Neural progenitor cell (in vitro differentiated cells): ENCODE results near the gene FBLN1. TPM values are rescaled to one million over a fixed set of nuclear protein-coding genes. Genes with fewer than 3 reads are reported as not detected.
"Not testable (repeated sequence)": the region's sequence is repeated elsewhere in the genome, so short reads cannot be mapped to it uniquely, and the experiment has no call there.

ENCODE experiments used
- DNase-seq: peaks from one replicate; pipeline ENCODE4 v3.0.0-alpha.2; 2016; ENCODE audit warnings: low spot score
- H2AFZ ChIP-seq: fragments of 200-600 bp; sonication (generic); replicated peaks from 2 replicates; pipeline ENCODE4 v1.6.1; 2016; ENCODE audit warnings: antibody characterized with exemption
- H3F3A ChIP-seq: fragments of 200-600 bp; sonication (generic); 2 replicates; pipeline ENCODE4 v1.6.1; 2016; ENCODE audit warnings: antibody characterized with exemption, low read depth
- H3K27ac ChIP-seq: fragments of 200-600 bp; sonication (generic); 2 replicates; pipeline ENCODE4 v1.5.1; 2016; ENCODE audit warnings: mild to moderate bottlenecking
- H3K27me3 ChIP-seq: fragments of 200-600 bp; sonication (generic); 2 replicates; pipeline ENCODE4 v1.6.1; 2016; ENCODE audit warnings: mild to moderate bottlenecking, moderate library complexity
- H3K36me3 ChIP-seq: fragments of 200-600 bp; sonication (generic); 2 replicates; pipeline ENCODE4 v1.5.1; 2016
- H3K4me1 ChIP-seq: fragments of 200-600 bp; sonication (generic); 2 replicates; pipeline ENCODE4 v1.6.1; 2016; ENCODE audit warnings: mixed run types
- H3K4me2 ChIP-seq: fragments of 200-600 bp; sonication (generic); 2 replicates; pipeline ENCODE4 v1.6.1; 2016
- H3K4me3 ChIP-seq: fragments of 200-600 bp; sonication (generic); 2 replicates; pipeline ENCODE4 v1.5.1; 2016
- H3K79me2 ChIP-seq: fragments of 200-600 bp; sonication (generic); 2 replicates; pipeline ENCODE4 v1.6.1; 2016; ENCODE audit warnings: low read depth
- H3K9ac ChIP-seq: fragments of 200-600 bp; sonication (generic); 2 replicates; pipeline ENCODE4 v1.6.1; 2016
- H3K9me3 ChIP-seq: fragments of 200-600 bp; sonication (generic); 2 replicates; pipeline ENCODE4 v1.5.1; 2016; ENCODE audit warnings: low read depth
- H4K20me1 ChIP-seq: fragments of 200-600 bp; sonication (generic); 2 replicates; pipeline ENCODE4 v1.6.1; 2016; ENCODE audit warnings: low read depth
- H3K27ac Mint-ChIP-seq: 3 replicates; pipeline ENCODE4 v1.8.0; 2021; ENCODE audit warnings: mixed read lengths
- H3K27me3 Mint-ChIP-seq: 2 replicates; pipeline ENCODE4 v1.8.0; 2022; ENCODE audit warnings: low read depth, mild to moderate bottlenecking, inconsistent platforms, moderate library complexity, mixed read lengths; ENCODE audit not compliant: insufficient read depth
- H3K36me3 Mint-ChIP-seq: 3 replicates; pipeline ENCODE4 v1.8.0; 2021; ENCODE audit warnings: mixed read lengths
- H3K4me1 Mint-ChIP-seq: 3 replicates; pipeline ENCODE4 v1.8.0; 2021; ENCODE audit warnings: mixed read lengths
- H3K4me3 Mint-ChIP-seq: 3 replicates; pipeline ENCODE4 v1.8.0; 2021; ENCODE audit warnings: mild to moderate bottlenecking, moderate library complexity, mixed read lengths
- H3K9me3 Mint-ChIP-seq: 3 replicates; pipeline ENCODE4 v1.8.0; 2020; ENCODE audit warnings: mixed read lengths
- EZH2 ChIP-seq: fragments of 200-600 bp; sonication (generic); IDR thresholded peaks from 2 replicates; pipeline ENCODE4 v1.6.1; 2017; ENCODE audit warnings: antibody characterized with exemption, mild to moderate bottlenecking, moderate library complexity
- EZH2phosphoT487 ChIP-seq: fragments of 200-600 bp; sonication (generic); IDR thresholded peaks from 2 replicates; pipeline ENCODE4 v1.6.1; 2017; ENCODE audit warnings: antibody characterized with exemption
- total RNA-seq: library from RNA; depleted of rRNA; stranded (reverse); fragments of >200 nt; gene quantifications from 2 replicates; pipeline ENCODE4 v1.2.3, GENCODE V29; 2015; ENCODE audit warnings: low replicate concordance
- TF ChIP-seq, protein P1 (sequence below): fragments of 200-600 bp; sonication (generic); IDR thresholded peaks from 2 replicates; pipeline ENCODE4 v1.5.1; 2017; ENCODE audit warnings: antibody characterized with exemption, mild to moderate bottlenecking

Gene FBLN1
- total RNA-seq, 1 donor from 2014 or later = 84.3 TPM

DNA sequence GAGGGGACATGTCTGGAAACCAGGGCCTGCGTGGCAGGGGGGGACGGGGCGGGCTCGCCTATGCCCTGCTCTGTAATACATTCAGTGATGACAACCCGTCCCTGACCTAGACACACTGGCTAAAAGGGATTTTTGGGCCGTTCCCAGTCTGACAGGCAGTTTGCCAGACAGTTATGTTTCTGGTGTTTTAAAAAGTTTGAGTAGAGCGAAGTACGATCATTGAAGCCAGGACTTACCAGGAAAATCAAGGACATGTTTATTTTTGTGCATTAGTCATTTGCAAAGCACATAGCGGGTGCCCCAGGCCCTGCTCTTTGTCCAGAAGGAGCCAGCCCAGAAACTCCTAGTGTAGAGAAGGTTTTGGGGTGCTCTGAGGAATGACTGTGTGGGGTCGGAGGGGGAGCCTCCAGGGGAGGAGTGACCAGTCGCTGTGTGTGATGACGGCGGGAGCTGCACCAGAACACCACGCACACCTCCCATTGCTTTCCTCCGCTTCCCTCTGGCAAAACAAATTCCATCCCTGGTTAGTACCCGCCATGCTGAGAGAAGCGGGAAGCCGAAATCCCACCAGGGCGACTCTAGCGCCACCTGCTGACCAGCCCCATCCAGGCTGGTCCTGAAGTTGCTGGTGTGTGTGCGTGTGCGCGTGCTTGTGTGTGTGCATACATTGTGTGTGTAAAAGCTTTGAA lies 50.8 kb downstream of the FBLN1 start:
- H3K27ac Mint-ChIP-seq = peak overlapping the region; percentile 3
- H3K9ac ChIP-seq = no peak overlapping the region
- no peaks in the 10 kb centered on the region for H4K20me1 ChIP-seq
- no peaks in the 10 kb centered on the region for H3K9me3 ChIP-seq
- H3K27me3 ChIP-seq = no peaks in the 10 kb centered on the region
- TF ChIP-seq EZH2 (no peak), EZH2phosphoT487 (no peak)
- TF ChIP-seq, protein P1, sequence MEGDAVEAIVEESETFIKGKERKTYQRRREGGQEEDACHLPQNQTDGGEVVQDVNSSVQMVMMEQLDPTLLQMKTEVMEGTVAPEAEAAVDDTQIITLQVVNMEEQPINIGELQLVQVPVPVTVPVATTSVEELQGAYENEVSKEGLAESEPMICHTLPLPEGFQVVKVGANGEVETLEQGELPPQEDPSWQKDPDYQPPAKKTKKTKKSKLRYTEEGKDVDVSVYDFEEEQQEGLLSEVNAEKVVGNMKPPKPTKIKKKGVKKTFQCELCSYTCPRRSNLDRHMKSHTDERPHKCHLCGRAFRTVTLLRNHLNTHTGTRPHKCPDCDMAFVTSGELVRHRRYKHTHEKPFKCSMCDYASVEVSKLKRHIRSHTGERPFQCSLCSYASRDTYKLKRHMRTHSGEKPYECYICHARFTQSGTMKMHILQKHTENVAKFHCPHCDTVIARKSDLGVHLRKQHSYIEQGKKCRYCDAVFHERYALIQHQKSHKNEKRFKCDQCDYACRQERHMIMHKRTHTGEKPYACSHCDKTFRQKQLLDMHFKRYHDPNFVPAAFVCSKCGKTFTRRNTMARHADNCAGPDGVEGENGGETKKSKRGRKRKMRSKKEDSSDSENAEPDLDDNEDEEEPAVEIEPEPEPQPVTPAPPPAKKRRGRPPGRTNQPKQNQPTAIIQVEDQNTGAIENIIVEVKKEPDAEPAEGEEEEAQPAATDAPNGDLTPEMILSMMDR = peak; percentile 98
- no peak overlapping the region for H3K4me3 Mint-ChIP-seq
- peaks cover 10% of the 10 kb centered on the region for H3K4me1 ChIP-seq
- H3K36me3 ChIP-seq = no peaks in the 10 kb centered on the region
- peaks cover 33% of the 10 kb centered on the region for H3K36me3 Mint-ChIP-seq
- H3K4me3 ChIP-seq = no peak overlapping the region
- H3K4me2 ChIP-seq = no peak overlapping the region
- peaks cover 35% of the 10 kb centered on the region for H3K4me1 Mint-ChIP-seq
- peaks cover 6% of the 10 kb centered on the region for H3K9me3 Mint-ChIP-seq
- H2AFZ ChIP-seq = no peak overlapping the region
- H3K27ac ChIP-seq = no peak overlapping the region
- H3K79me2 ChIP-seq = no peaks in the 10 kb centered on the region
- peaks cover 13% of the 10 kb centered on the region for H3K27me3 Mint-ChIP-seq
- peaks cover 18% of the 10 kb centered on the region for H3F3A ChIP-seq
- peak; percentile 90 for DNase-seq

DNA sequence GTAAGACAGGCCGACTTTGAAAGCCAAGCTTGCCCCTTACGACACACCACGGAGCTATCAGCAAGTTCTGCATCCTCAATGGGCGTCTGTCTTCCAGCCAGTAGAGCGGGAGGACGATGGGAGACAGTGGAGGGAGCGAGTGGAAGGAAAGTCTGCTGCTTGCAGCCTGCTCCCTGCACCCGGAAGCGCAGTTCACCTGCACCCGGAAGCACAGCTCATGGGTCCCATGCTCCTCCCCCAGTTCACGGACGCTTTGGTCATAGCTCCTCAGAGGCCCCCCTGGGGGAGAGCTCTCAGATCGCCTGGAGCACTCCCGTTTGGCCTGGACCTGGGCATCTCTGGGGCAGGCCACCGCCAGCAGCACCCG lies 51.3 kb downstream of the FBLN1 start:
- no peak for DNase-seq
- no peak for TF ChIP-seq EZH2phosphoT487
- TF ChIP-seq, protein P1 = no peak
- TF ChIP-seq EZH2 = no peak
- Histone ChIP-seq H3K4me2 (no peak overlapping the region), H3F3A (peaks cover 18% of the 10 kb centered on the region), H4K20me1 (no peaks in the 10 kb centered on the region), H3K79me2 (no peaks in the 10 kb centered on the region), H3K27me3 (no peaks in the 10 kb centered on the region), H3K36me3 (no peaks in the 10 kb centered on the region), H3K4me3 (no peak overlapping the region), H2AFZ (no peak overlapping the region), H3K9ac (no peak overlapping the region), H3K9me3 (no peaks in the 10 kb centered on the region), H3K27ac (no peak overlapping the region), H3K4me1 (peaks cover 10% of the 10 kb centered on the region)
- peak overlapping the region; percentile 3 for H3K27ac Mint-ChIP-seq
- H3K4me3 Mint-ChIP-seq = no peak overlapping the region
- peaks cover 13% of the 10 kb centered on the region for H3K27me3 Mint-ChIP-seq
- peaks cover 35% of the 10 kb centered on the region for H3K4me1 Mint-ChIP-seq
- H3K9me3 Mint-ChIP-seq = peaks cover 10% of the 10 kb centered on the region
- peaks cover 39% of the 10 kb centered on the region for H3K36me3 Mint-ChIP-seq

DNA sequence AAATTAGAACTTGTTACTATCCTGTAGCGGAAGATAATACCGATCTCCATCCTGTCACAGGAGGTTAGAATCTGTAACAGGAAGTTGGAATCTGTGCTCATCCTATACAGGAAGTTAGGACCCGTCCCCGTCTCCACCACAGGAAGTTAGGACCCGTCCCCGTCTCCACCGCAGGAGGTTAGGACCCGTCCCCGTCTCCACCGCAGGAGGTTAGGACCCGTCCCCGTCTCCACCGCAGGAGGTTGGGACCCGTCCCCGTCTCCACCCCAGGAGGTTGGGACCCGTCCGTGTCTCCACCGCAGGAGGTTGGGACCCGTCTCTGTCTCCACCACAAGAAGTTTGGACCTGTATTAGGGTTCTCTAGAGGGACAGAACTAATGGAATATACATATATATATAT lies 52.2 kb downstream of the FBLN1 start:
- H3K9me3 ChIP-seq = no peaks in the 10 kb centered on the region
- peaks cover 13% of the 10 kb centered on the region for H3K27me3 Mint-ChIP-seq
- no peak overlapping the region for H2AFZ ChIP-seq
- no peak overlapping the region for H3K27ac Mint-ChIP-seq
- H3K4me2 ChIP-seq = no peak overlapping the region
- peaks cover 44% of the 10 kb centered on the region for H3K36me3 Mint-ChIP-seq
- H3K9ac ChIP-seq = no peak overlapping the region
- no peaks in the 10 kb centered on the region for H4K20me1 ChIP-seq
- peaks cover 18% of the 10 kb centered on the region for H3F3A ChIP-seq
- DNase-seq = no peak
- H3K27ac ChIP-seq = no peak overlapping the region
- H3K79me2 ChIP-seq = no peaks in the 10 kb centered on the region
- no peak overlapping the region for H3K4me3 ChIP-seq
- H3K36me3 ChIP-seq = no peaks in the 10 kb centered on the region
- H3K9me3 Mint-ChIP-seq = peaks cover 16% of the 10 kb centered on the region
- TF ChIP-seq EZH2phosphoT487 (no peak), EZH2 (no peak)
- TF ChIP-seq, protein P1 = no peak
- H3K4me3 Mint-ChIP-seq = no peak overlapping the region
- no peaks in the 10 kb centered on the region for H3K27me3 ChIP-seq
- H3K4me1 ChIP-seq = peaks cover 10% of the 10 kb centered on the region
- H3K4me1 Mint-ChIP-seq = peaks cover 35% of the 10 kb centered on the region

DNA sequence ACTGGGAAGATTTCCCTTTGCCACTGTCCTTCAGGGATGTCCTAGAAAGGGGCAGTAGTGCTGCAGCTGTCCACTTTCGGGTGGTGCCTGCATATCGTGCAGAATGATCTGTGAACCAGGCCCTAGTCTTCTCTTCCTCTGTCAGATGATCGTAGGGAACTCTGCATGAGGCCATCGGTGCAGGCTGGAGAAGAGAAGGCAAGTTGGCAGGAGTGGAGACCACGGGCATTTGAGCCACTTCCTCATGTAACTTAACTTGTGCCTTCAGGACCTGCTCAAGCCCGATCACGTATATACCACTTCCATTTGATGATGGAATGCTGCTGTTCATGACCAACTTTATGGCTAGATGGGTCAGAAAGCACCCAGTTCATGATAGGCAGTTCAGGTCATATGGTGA lies 55.2 kb downstream of the FBLN1 start:
- H3K4me2 ChIP-seq, H3K4me3 Mint-ChIP-seq, H3K27me3 Mint-ChIP-seq, H2AFZ ChIP-seq, H3K9ac ChIP-seq, H3K36me3 ChIP-seq, H3K27me3 ChIP-seq, H3F3A ChIP-seq, H4K20me1 ChIP-seq, H3K27ac ChIP-seq, DNase-seq, H3K4me1 ChIP-seq, H3K27ac Mint-ChIP-seq, H3K79me2 ChIP-seq, H3K9me3 ChIP-seq, H3K4me3 ChIP-seq: not testable (repeated sequence)
- Mint-ChIP-seq H3K4me1 (peaks cover 14% of the 10 kb centered on the region), H3K36me3 (peaks cover 62% of the 10 kb centered on the region), H3K9me3 (peaks cover 40% of the 10 kb centered on the region)

DNA sequence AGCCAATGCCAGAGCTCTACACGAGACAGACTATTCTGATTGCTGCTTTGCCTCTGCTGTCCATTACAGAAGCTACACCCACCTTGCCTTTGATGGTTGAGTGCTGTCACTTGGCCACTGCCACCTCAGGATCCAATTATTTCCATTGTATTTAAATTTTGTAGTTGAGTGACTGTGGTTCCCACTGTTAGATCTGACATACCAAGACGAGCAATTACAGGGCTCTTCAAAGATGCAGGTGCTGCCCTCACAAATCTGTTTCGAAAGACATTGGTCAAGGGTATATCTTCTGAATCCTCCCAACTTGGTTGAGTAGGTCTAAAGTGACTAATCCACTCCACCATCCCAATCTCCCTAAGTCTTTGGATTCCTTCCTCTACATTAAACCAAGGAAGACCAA lies 57.4 kb downstream of the FBLN1 start:
- not testable (repeated sequence) for H3K79me2 ChIP-seq, H3K4me2 ChIP-seq, DNase-seq, H3K9me3 ChIP-seq, H3K4me1 Mint-ChIP-seq, H3K27ac ChIP-seq, H3F3A ChIP-seq, H3K27me3 ChIP-seq, H4K20me1 ChIP-seq, H3K4me3 ChIP-seq, H3K36me3 ChIP-seq, H3K9ac ChIP-seq, H2AFZ ChIP-seq, H3K4me3 Mint-ChIP-seq, H3K27ac Mint-ChIP-seq, H3K4me1 ChIP-seq
- H3K36me3 Mint-ChIP-seq = peaks cover 68% of the 10 kb centered on the region
- H3K9me3 Mint-ChIP-seq = peaks cover 40% of the 10 kb centered on the region
- H3K27me3 Mint-ChIP-seq = peaks cover 11% of the 10 kb centered on the region

DNA sequence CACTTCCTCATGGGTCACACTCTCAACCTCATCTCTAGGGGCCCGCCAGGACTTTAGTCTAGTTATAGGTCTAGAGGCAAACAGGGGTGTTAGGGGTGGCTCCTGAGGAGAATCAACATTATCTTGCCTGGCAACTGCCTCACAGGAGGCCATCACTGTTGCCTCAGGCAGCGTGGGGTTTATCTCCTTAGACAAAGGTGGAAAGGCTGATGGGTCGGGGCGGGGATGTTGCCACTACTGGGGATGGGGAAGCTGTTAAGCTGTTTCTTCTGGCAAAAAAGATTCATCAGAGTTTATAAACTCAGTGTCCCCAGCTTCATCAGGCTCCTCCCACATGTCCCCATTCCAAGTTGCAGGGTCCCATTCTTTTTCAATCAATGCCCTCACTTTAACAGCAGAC lies 58.1 kb downstream of the FBLN1 start:
- H3F3A ChIP-seq, H3K27ac Mint-ChIP-seq, H3K4me1 Mint-ChIP-seq, H3K4me3 ChIP-seq, H3K4me2 ChIP-seq, H3K9ac ChIP-seq, H2AFZ ChIP-seq, H3K4me1 ChIP-seq, H3K27ac ChIP-seq, DNase-seq, H4K20me1 ChIP-seq, H3K79me2 ChIP-seq, H3K9me3 ChIP-seq, H3K36me3 ChIP-seq, H3K4me3 Mint-ChIP-seq, H3K27me3 ChIP-seq: not testable (repeated sequence)
- Mint-ChIP-seq H3K27me3 (peaks cover 11% of the 10 kb centered on the region), H3K36me3 (peaks cover 64% of the 10 kb centered on the region), H3K9me3 (peaks cover 40% of the 10 kb centered on the region)
